HFF-Myc (cell line): ENCODE results near the gene TXNL4B.

Experiments
- DNase-seq: peaks from one replicate; pipeline ENCODE4 v3.0.0-alpha.2; 2011; ENCODE audit warnings: low read depth; ENCODE audit errors: extremely low read depth
- H3K4me3 ChIP-seq: replicated peaks from 2 replicates; pipeline ENCODE4 v1.5.1; 2011; ENCODE audit warnings: low read depth, mild to moderate bottlenecking, control low read depth, low read length
- TF ChIP-seq, protein P1 (sequence below): IDR thresholded peaks from 2 replicates; pipeline ENCODE4 v1.5.1; 2012; ENCODE audit warnings: mild to moderate bottlenecking, low read depth, low read length, control low read depth; ENCODE audit errors: missing control alignments

The TXNL4B gene

DNA sequence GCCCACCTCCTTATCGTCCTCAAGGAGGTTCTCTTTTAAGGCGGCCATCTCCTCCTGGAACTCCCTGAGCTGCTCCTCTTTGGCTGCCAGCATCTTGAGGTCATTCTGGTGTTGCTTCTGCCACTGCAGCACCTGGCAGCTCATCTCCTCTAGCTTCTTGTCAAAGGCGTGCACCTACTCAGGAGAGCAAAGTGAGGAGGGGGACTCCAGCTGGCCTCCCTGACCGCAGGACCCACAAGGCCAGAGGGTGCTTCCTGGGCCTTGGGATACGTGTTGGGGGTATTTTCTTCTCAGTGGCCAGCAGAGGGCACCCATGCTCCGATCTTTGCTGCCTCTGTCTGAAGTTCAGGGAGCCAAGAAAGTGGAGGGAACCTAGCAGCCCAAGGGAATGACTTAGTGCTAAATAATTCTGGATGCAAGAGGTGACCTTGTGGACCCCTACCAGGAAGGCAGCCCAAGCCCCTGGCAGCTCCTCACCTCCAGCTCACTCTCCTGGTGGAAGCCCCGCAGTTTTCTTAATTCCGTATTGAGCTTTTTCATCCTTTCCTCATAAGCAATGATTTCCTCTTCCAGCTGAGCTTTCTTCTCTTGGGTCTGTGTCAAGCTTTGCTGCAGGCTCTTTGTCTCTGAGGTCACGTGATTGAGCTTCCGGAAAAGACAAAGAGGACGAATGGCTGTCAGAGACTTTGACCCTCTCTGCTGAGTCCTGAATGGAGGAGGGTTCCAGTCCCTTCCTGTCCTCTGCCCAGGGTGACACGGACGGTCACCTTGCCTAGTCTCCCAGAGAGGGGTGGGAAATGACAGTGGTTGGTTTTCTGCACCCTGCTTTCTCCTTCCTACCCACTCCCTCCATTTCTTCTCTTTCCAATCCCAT lies 31.6 kb upstream of the TXNL4B start:
- no peak overlapping the region for H3K4me3 ChIP-seq
- DNase-seq, result peak; percentile 57
- TF ChIP-seq, protein P1, sequence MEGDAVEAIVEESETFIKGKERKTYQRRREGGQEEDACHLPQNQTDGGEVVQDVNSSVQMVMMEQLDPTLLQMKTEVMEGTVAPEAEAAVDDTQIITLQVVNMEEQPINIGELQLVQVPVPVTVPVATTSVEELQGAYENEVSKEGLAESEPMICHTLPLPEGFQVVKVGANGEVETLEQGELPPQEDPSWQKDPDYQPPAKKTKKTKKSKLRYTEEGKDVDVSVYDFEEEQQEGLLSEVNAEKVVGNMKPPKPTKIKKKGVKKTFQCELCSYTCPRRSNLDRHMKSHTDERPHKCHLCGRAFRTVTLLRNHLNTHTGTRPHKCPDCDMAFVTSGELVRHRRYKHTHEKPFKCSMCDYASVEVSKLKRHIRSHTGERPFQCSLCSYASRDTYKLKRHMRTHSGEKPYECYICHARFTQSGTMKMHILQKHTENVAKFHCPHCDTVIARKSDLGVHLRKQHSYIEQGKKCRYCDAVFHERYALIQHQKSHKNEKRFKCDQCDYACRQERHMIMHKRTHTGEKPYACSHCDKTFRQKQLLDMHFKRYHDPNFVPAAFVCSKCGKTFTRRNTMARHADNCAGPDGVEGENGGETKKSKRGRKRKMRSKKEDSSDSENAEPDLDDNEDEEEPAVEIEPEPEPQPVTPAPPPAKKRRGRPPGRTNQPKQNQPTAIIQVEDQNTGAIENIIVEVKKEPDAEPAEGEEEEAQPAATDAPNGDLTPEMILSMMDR, result peak; percentile 77

DNA sequence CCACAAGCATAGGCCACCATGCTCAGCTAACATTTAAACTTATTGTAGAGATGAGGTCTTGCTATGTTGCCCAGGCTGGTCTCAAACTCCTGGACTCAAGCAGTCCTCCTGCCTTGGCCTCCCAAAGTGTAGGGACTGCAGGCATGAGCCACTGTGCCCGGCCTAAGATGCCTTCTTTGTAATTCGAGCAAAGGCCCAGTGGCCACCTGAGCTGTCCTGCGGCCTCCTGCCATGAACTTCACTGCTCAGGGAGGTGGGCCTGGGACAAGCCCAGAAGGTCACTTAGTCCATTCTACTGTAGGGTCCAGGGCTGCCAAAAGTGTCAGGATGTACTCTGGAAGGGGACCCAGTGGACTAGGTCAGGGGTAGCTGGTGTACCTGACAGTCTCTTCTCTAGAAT lies 30.7 kb upstream of the TXNL4B start:
- no peak for DNase-seq
- TF ChIP-seq, protein P1, result no peak
- no peak overlapping the region for H3K4me3 ChIP-seq

DNA sequence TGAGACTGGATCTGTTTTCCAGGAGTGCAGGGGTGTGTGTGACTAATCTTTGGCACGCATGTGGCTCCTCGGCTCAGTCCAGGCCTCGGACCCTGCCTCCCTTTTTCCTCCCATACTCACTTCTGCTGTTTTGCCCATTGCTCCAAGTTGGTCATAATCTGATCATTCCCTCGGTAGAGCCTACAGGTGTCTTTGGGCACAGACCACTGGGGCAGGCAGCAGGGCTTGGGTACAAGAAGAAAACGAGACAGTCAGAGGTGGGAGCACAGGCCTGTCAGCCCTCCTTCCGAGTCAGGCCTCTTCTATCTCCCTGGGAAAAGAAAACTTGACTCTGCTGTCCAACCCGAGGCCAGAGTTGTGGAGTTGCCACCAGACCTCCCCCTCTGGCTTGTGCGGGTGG lies 30.0 kb upstream of the TXNL4B start:
- TF ChIP-seq, protein P1, result no peak
- no peak for DNase-seq
- no peak overlapping the region for H3K4me3 ChIP-seq

DNA sequence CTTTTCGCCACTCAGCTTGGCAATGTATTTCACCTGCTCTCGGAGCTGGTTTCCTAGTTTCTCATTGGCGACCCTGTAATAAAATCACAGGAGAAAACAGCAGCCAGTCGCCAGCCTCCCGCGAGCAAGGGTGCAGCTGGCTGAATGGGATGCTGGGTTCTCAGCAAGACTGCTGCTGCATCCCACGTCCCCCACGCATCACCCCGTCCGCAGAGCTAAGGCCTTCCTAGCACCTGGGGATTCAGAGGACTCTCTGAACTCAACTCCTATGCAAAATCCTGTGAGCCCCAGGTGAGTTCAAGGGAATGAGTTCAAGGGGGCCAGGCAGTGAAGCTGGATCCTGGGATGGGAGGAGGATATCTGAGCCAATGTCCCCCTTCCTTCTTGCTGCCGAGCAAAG lies 29.5 kb upstream of the TXNL4B start:
- no peak for DNase-seq
- TF ChIP-seq, protein P1, result no peak
- H3K4me3 ChIP-seq, result no peak overlapping the region

DNA sequence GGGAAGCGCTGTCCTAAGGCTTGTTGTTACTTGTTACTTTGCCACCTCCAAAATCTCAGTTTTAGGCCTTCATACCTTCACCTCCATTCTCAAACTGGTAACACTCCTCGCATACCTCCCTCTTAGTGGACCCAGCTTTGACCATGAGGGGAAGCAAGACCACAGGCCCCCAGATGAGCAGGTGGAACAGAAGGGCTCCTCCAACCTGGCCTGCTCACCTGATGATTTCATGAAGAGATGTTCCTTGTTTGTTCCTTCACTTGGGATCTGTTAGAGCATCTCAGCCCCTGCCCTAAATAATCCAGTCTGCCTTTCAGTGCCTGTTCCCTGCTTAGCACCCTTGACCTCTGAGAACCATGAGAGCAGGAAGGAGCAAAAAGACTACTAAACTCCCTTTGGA lies 28.9 kb upstream of the TXNL4B start:
- no peak for DNase-seq
- TF ChIP-seq, protein P1, result no peak
- H3K4me3 ChIP-seq, result no peak overlapping the region

DNA sequence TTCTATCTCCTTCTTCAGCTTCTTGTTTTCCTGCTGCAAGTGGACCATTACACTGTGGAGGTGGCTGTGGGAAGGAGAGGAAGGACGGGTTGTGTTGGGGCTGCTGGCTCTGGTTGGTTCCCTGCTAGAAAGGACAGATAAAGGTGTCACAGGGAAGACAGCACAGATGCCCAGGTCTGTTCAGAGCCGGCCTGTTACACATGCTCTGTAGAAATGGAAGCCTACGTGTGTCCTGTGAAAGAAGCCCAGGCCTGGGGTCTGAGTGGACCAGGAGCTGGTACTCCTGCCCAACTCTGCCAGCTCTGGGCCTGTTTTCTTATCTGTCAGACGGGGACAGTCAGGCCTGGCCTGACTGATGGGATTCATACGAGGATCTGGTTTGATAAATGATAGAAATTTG lies 26.6 kb upstream of the TXNL4B start:
- TF ChIP-seq, protein P1, result no peak
- DNase-seq, result no peak
- no peak overlapping the region for H3K4me3 ChIP-seq

DNA sequence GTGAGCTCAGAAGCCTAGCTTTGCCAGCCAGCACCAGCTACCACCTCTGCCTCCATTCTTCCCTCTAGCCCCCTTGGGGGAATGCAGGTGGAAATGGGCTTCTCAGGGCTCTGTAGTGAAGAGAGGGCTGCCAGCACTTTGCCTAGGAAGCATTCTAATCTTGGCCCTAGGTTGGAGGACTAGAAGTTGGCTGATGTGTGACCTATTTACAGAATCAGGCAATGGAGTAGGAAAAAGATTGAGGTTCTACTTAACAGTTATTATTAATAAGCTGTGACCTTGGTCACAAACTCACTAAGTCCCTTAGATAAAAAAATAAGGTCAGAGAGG lies 20.2 kb upstream of the TXNL4B start:
- TF ChIP-seq, protein P1, result no peak
- no peak for DNase-seq
- no peak overlapping the region for H3K4me3 ChIP-seq
